ENCODE measurements around the gene GSDME.

DNA sequence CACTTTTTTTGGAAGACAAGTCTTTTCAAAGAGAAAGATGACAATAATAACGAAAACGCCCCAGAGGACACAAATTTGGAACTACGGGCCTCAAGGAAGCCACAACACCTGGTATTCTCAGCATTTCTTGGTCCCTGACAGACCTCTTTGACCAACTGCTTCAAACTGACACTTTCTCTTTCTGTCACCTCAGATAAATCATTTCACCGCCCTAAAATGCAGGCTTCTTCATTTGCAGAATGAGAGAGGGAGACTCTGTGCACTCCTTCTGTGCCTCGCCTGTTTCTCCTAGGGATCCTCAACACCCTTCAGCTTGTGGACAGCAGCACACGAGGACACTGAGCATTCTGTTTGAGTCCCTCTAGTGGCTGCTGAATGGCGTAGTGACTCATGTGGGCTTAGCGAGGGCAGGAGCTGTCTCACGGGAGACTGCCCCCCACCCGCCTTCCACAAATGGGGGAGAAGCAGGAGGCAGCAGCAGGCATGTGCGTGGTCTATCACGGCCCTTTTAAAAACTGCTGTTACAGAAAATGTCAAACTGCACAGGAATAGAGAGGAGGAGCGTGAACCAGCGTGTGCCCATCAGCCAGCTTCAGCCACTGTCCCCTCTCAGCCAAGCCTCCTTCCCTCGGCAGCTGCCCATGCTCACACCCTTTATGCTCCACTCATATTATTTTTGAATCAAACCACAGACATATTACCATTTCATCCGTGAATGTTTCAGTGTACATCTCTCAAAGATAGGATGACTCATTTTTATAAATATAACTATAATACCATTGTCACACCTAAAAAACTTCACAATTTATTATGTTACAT lies 41.4 kb downstream of the GSDME start:
- peak; percentile 20 to 56 for TF ChIP-seq CTCF (conservative IDR thresholded peaks at IDR 0.05 in 1 of 2, IDR thresholded peaks at IDR 0.05 in 1 of 2; ENCODE audit: low read depth in 1 of 2, low read length in 2 of 2)
- no peak for TF ChIP-seq EZH2 (IDR thresholded peaks at IDR 0.05; ENCODE audit: low read length, missing control alignments)

All from fibroblast of lung (primary cell).